Kidney epithelial cell (primary cell): Measurements from ENCODE around the gene NAA35. TPM values are rescaled to one million over a fixed set of nuclear protein-coding genes. Genes with fewer than 3 reads are reported as not detected.
A peak's percentile ranks its signal among the peaks of the same experiment; 100 is the strongest.

Experiments
- DNase-seq: peaks from one replicate; pipeline ENCODE4 v3.0.0-alpha.2; 2010; ENCODE audit warnings: low read depth
- H3K27me3 ChIP-seq: 2 replicates; pipeline ENCODE4 v1.6.0; 2011; ENCODE audit warnings: low read length; ENCODE audit not compliant: control insufficient read depth, insufficient read depth
- H3K36me3 ChIP-seq: 2 replicates; pipeline ENCODE4 v1.5.1; 2011; ENCODE audit warnings: low read length; ENCODE audit not compliant: control insufficient read depth, insufficient read depth
- H3K4me3 ChIP-seq: 2 replicates; pipeline ENCODE4 v1.5.1; 2011; ENCODE audit warnings: low read depth, mild to moderate bottlenecking, control low read depth, low read length
- CTCF ChIP-seq: IDR thresholded peaks from 2 replicates; pipeline ENCODE4 v1.5.1; 2011; ENCODE audit warnings: mild to moderate bottlenecking, moderate library complexity, low read length, control low read depth, inconsistent platforms; ENCODE audit not compliant: insufficient read depth, poor library complexity, severe bottlenecking
- total RNA-seq: library from RNA; depleted of rRNA; stranded (reverse); fragments of >200 nt; gene quantifications from 2 replicates; pipeline ENCODE4 v1.2.3, GENCODE V29; 2015

NAA35 gene
- 25.3 and 30.3 TPM in 2 replicates for total RNA-seq

- H3K4me3 ChIP-seq: peak within 1 kb of the TSS; percentile 99
- TF ChIP-seq CTCF: no peak
- peaks cover 2% of the 10 kb centered on the region for H3K36me3 ChIP-seq
- DNase-seq: peak; percentile 86
- H3K27me3 ChIP-seq: no peaks in the 10 kb centered on the region
Measured at GRCh38 chr9:85940832-85941621, at the start of gene NAA35. Gene NAA35, plus strand, starts transcription at chr9:85941146. Its CDS starts 1,014 bp downstream, at chr9:85942160.

GRCh38 chr9:85892401-85892800 lies 48.5 kb upstream of the NAA35 start:
- DNase-seq: no peak
- Histone ChIP-seq H3K4me3 (no peak overlapping the region), H3K36me3 (no peaks in the 10 kb centered on the region), H3K27me3 (no peaks in the 10 kb centered on the region)
- TF ChIP-seq CTCF: no peak

- DNase-seq: no peak
- TF ChIP-seq CTCF: no peak
- no peaks in the 10 kb centered on the region for H3K27me3 ChIP-seq
Measured at GRCh38 chr9:85895685-85896084, 45.3 kb upstream of the NAA35 start.

GRCh38 chr9:85897848-85898247 lies 43.1 kb upstream of the NAA35 start:
- Histone ChIP-seq H3K36me3 (no peaks in the 10 kb centered on the region), H3K4me3 (no peak overlapping the region), H3K27me3 (no peaks in the 10 kb centered on the region)
- DNase-seq: no peak
- TF ChIP-seq CTCF: no peak

More at GRCh38 chr9:85895685-85896084, 45.3 kb upstream of the NAA35 start:
- Histone ChIP-seq H3K36me3 (no peaks in the 10 kb centered on the region), H3K4me3 (no peak overlapping the region)

- Histone ChIP-seq H3K27me3 (no peaks in the 10 kb centered on the region), H3K36me3 (no peaks in the 10 kb centered on the region), H3K4me3 (no peak overlapping the region)
- TF ChIP-seq CTCF: no peak
- no peak for DNase-seq
Measured at GRCh38 chr9:85898332-85898731, 42.6 kb upstream of the NAA35 start.

GRCh38 chr9:85899388-85899787 lies 41.6 kb upstream of the NAA35 start:
- H3K27me3 ChIP-seq: no peaks in the 10 kb centered on the region
- H3K4me3 ChIP-seq: no peak overlapping the region
- no peaks in the 10 kb centered on the region for H3K36me3 ChIP-seq
- no peak for TF ChIP-seq CTCF
- DNase-seq: no peak
